Liver (tissue), 9 donors: ENCODE data around the gene NOL11. TPM values are rescaled to one million over a fixed set of nuclear protein-coding genes. Genes with fewer than 3 reads are reported as not detected.

Experiments
- DNase-seq: peaks from one replicate; pipeline ENCODE4 v3.0.0-alpha.2; 2017; ENCODE audit warnings: low spot score
- H3K27ac ChIP-seq, 2 donors: one replicate each; pipeline ENCODE4 v1.7.0; 2013; ENCODE audit warnings: inconsistent platforms in 2 of 2, low read length in 2 of 2, control low read depth in 1 of 2, low read depth in 1 of 2, mild to moderate bottlenecking in 1 of 2
- H3K27me3 ChIP-seq, 4 donors: one replicate each; pipeline versions ENCODE4 v1.6.1 to v1.7.0; 2013; ENCODE audit warnings: low read length in 3 of 4, inconsistent platforms in 1 of 4, mild to moderate bottlenecking in 1 of 4, moderate library complexity in 1 of 4; ENCODE audit not compliant: control insufficient read depth in 4 of 4, insufficient read depth in 4 of 4
- H3K36me3 ChIP-seq, 4 donors: one replicate each; pipeline versions ENCODE4 v1.6.1 to v1.7.0; 2013; ENCODE audit warnings: low read length in 3 of 4, mild to moderate bottlenecking in 3 of 4, low read depth in 1 of 4, moderate library complexity in 1 of 4; ENCODE audit not compliant: control insufficient read depth in 4 of 4, insufficient read depth in 3 of 4
- H3K4me1 ChIP-seq, 4 donors: one replicate each; pipeline versions ENCODE4 v1.6.1 to v1.7.0; 2013; ENCODE audit warnings: low read length in 3 of 4, mild to moderate bottlenecking in 3 of 4, moderate library complexity in 1 of 4; ENCODE audit not compliant: control insufficient read depth in 4 of 4, insufficient read depth in 4 of 4
- H3K4me3 ChIP-seq, 3 donors: one replicate each; pipeline versions ENCODE4 v1.6.1 to v1.7.0; 2013; ENCODE audit warnings: low read length in 3 of 3, control low read depth in 1 of 3, low read depth in 1 of 3, mild to moderate bottlenecking in 1 of 3
- H3K9ac ChIP-seq, 2 donors: one replicate each; pipeline ENCODE4 v1.7.0; 2013; ENCODE audit warnings: low read length in 2 of 2, mild to moderate bottlenecking in 2 of 2, moderate library complexity in 2 of 2, control low read depth in 1 of 2, low read depth in 1 of 2
- H3K9me3 ChIP-seq, 4 donors: one replicate each; pipeline versions ENCODE4 v1.6.1 to v1.7.0; 2013; ENCODE audit warnings: low read length in 3 of 4; ENCODE audit not compliant: control insufficient read depth in 4 of 4
- ATF3 ChIP-seq: IDR thresholded peaks from 2 replicates; pipeline ENCODE4 v1.6.1; 2016; ENCODE audit warnings: antibody characterized with exemption
- CTCF ChIP-seq: fragments of 150-350 bp; IDR thresholded peaks from 2 replicates; pipeline ENCODE4 v1.5.1; 2017; ENCODE audit warnings: improper control_type of control experiment, low read depth, low read length; ENCODE audit not compliant: missing input control
- EGR1 ChIP-seq, 2 donors: IDR thresholded peaks; 2 replicates each; pipeline ENCODE4 v1.6.1; 2016 to 2018; ENCODE audit warnings: antibody characterized with exemption in 2 of 2, low read depth in 2 of 2
- FOXA1 ChIP-seq: IDR thresholded peaks from 2 replicates; pipeline ENCODE4 v1.6.1; 2016; ENCODE audit warnings: antibody characterized with exemption
- FOXA2 ChIP-seq: IDR thresholded peaks from 2 replicates; pipeline ENCODE4 v1.6.1; 2016; ENCODE audit warnings: antibody characterized with exemption
- GABPA ChIP-seq, 2 donors: IDR thresholded peaks in 1 of 2; conservative IDR thresholded peaks in 1 of 2; 2 replicates each; pipeline ENCODE4 v1.6.1; 2016; ENCODE audit warnings: antibody characterized with exemption in 2 of 2, mild to moderate bottlenecking in 1 of 2, moderate library complexity in 1 of 2
- HNF4A ChIP-seq, 2 donors: conservative IDR thresholded peaks; 2 replicates each; pipeline ENCODE4 v1.6.1; 2016; ENCODE audit warnings: antibody characterized with exemption in 2 of 2, mild to moderate bottlenecking in 2 of 2
- HNF4G ChIP-seq: IDR thresholded peaks from 2 replicates; pipeline ENCODE4 v1.6.1; 2016; ENCODE audit warnings: antibody characterized with exemption
- JUND ChIP-seq, 2 donors: IDR thresholded peaks; 2 replicates each; pipeline ENCODE4 v1.6.1; 2016; ENCODE audit warnings: antibody characterized with exemption in 2 of 2
- MAX ChIP-seq: IDR thresholded peaks from 2 replicates; pipeline ENCODE4 v1.6.1; 2016; ENCODE audit warnings: antibody characterized with exemption
- NR2F2 ChIP-seq: IDR thresholded peaks from 2 replicates; pipeline ENCODE4 v1.6.1; 2016; ENCODE audit warnings: antibody characterized with exemption
- RAD21 ChIP-seq, 2 donors: IDR thresholded peaks; 2 replicates each; pipeline ENCODE4 v1.6.1; 2016; ENCODE audit warnings: antibody characterized with exemption in 2 of 2, mild to moderate bottlenecking in 2 of 2
- REST ChIP-seq: IDR thresholded peaks from 2 replicates; pipeline ENCODE4 v1.6.1; 2016; ENCODE audit warnings: antibody characterized with exemption, mild to moderate bottlenecking
- RXRA ChIP-seq, 2 donors: IDR thresholded peaks; 2 replicates each; pipeline ENCODE4 v1.6.1; 2017 to 2018; ENCODE audit warnings: antibody characterized with exemption in 2 of 2, mild to moderate bottlenecking in 1 of 2
- SP1 ChIP-seq: IDR thresholded peaks from 2 replicates; pipeline ENCODE4 v1.6.1; 2018; ENCODE audit warnings: antibody characterized with exemption, mild to moderate bottlenecking
- TAF1 ChIP-seq: conservative IDR thresholded peaks from 2 replicates; pipeline ENCODE4 v1.6.1; 2016; ENCODE audit warnings: antibody characterized with exemption, mild to moderate bottlenecking
- YY1 ChIP-seq: IDR thresholded peaks from 2 replicates; pipeline ENCODE4 v1.6.1; 2016; ENCODE audit warnings: antibody characterized with exemption, mild to moderate bottlenecking
- ZBTB33 ChIP-seq: IDR thresholded peaks from 2 replicates; pipeline ENCODE4 v1.6.1; 2016; ENCODE audit warnings: antibody characterized with exemption
- WGBS: extraction: QIAGEN DNeasy Blood & Tissue Kit; methylation state at CpG from one replicate; pipeline ENCODE4 v1.1.7; 2013; 5-methylcytosine and 5-hydroxymethylcytosine counted together
- polyA plus RNA-seq, 2 donors: library from polyadenylated mRNA; stranded (reverse) in 1 of 2; unstranded in 1 of 2; fragments of 200-250 nt in 1 of 2; fragments of >200 nt in 1 of 2; fragmentation: Nextera tagmentation in 1 of 2; extraction: Ambion mirVana in 1 of 2; gene quantifications; one replicate each; pipeline versions ENCODE4 v1.2.1 to v1.2.3, GENCODE V29; 2013 to 2015
- total RNA-seq, 2 donors: library from RNA; depleted of rRNA; stranded (reverse); fragments of >200 nt; gene quantifications; one replicate each; pipeline ENCODE4 v1.2.3, GENCODE V29; 2014
- donor health status: healthy.
- donor health status: healthy.
- donor health status: healthy.
- donor health status: healthy.
- donor health status: healthy.

The NOL11 gene
- total and polyA plus RNA-seq, 4 donors = 11.8 to 27.2 (median 20.7) TPM

- DNase-seq = no peak
- no peak for TF ChIP-seq EGR1 (IDR thresholded peaks at IDR 0.05; ENCODE audit: low read depth in 2 of 2)
- no peak for TF ChIP-seq HNF4A (conservative IDR thresholded peaks at IDR 0.05)
- TF ChIP-seq RXRA (IDR thresholded peaks at IDR 0.05) = no peak
- no peak overlapping the region for H3K4me3 ChIP-seq
- peaks cover 0 to 5% (median 3%) of the 10 kb centered on the region in 4 donors for H3K36me3 ChIP-seq
- no peak overlapping the region for H3K9ac ChIP-seq
- WGBS = 91% methylated on average over 10 of the region's 10 CpGs
- H3K27ac ChIP-seq = no peak overlapping the region
- H3K9me3 ChIP-seq = no peaks in the 10 kb centered on the region
- H3K4me1 ChIP-seq = no peaks in the 10 kb centered on the region
- H3K27me3 ChIP-seq = no peaks in the 10 kb centered on the region
These were observed 45.0 kb upstream of the NOL11 start for GRCh38 chr17:67672592-67673335.

- Histone ChIP-seq H3K36me3 (peaks cover 0 to 5% (median 3%) of the 10 kb centered on the region in 4 donors), H3K4me1 (no peaks in the 10 kb centered on the region), H3K27ac (no peak overlapping the region), H3K27me3 (no peaks in the 10 kb centered on the region), H3K9me3 (no peaks in the 10 kb centered on the region), H3K4me3 (no peak overlapping the region), H3K9ac (no peak overlapping the region)
- TF ChIP-seq FOXA2 (no peak), FOXA1 (no peak), GABPA (IDR thresholded peaks at IDR 0.05 in 1 of 2, conservative IDR thresholded peaks at IDR 0.05 in 1 of 2) (no peak), JUND (IDR thresholded peaks at IDR 0.05) (no peak), HNF4A (conservative IDR thresholded peaks at IDR 0.05) (no peak), EGR1 (IDR thresholded peaks at IDR 0.05; ENCODE audit: low read depth in 2 of 2) (no peak), RAD21 (IDR thresholded peaks at IDR 0.05) (no peak), YY1 (no peak), RXRA (IDR thresholded peaks at IDR 0.05) (no peak), SP1 (no peak), ZBTB33 (no peak), ATF3 (no peak), NR2F2 (no peak), REST (no peak), MAX (no peak), HNF4G (no peak), CTCF (no peak), TAF1 (no peak)
- no peak for DNase-seq
- 94% methylated on average over 4 of the region's 4 CpGs for WGBS
These were observed 42.3 kb upstream of the NOL11 start for GRCh38 chr17:67675481-67675880.
